HG03159 (cell line): Measurements from ENCODE around the gene CEBPE.

Source experiments
- ATAC-seq: cut with Tn5 transposase; IDR thresholded peaks from one replicate; pipeline ENCODE4 v1.9.1; 2021; ENCODE audit warnings: mild to moderate bottlenecking, moderate library complexity; ENCODE audit not compliant: unreplicated experiment

Gene CEBPE

DNA sequence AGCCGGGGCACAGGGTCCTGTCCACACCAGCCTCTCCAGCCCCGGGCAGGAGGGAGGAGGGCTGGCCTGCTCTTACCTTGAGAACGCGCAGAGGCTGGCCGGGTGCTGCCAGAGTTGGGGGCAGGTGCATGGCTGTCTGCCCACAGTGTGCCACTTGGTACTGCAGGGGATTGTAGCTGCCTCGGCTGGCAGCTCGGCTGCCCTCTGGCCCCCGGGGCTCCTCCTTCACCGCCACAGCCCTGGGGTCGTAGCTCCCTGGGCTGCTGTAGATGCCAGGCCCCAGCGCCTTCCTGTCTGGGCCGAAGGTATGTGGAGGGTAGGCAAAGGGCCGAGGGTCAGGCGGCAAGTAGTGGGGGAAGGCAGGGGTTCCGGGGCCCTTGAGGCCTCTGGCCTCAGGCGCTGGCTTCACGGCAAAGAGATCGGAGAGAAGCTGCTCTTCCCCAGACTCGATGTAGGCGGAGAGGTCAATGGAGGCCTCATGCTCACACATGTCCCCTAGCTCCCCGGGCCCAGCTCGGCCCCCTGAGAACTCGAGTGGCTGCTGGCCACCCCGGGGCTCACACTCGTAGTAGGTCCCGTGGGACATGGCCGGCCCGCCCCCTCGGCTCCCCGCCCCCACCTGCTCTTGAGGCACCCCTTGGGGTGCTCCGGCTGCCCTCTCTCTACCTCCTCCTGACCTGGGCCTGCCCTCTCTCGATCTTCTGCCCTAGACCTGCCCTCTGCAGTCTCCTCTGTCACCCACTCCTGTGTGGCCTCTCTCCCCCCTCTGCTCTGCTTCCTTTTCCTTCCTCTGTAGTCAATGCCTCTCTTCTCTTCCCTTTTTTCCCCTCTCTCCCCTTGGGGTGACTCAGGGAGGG lies at the start of gene CEBPE:
Gene CEBPE, minus strand, starts transcription at position 750 of the 857 bp plus-strand sequence. Its CDS starts 164 bp downstream, at position 586.
- no peak for ATAC-seq

DNA sequence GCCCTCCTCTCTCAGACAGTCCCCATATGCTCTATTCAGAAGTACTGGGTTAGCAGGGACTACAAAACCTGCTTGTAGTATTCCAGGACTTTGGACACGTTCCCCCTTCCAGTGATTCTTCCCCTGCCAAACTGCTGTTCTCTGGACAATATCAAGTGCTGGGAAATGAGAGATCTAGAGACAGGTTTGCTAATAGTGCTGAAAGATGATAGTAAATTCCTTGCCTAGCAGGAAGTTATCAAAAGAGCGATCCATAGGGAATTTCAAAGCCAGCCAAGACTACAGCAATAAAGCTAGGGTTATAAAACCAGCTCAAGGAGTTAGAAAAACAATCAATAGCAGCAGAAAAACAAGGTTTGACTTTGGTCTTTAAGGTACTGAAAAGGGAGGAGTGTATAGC lies 49.2 kb upstream of the CEBPE start:
- no peak for ATAC-seq

DNA sequence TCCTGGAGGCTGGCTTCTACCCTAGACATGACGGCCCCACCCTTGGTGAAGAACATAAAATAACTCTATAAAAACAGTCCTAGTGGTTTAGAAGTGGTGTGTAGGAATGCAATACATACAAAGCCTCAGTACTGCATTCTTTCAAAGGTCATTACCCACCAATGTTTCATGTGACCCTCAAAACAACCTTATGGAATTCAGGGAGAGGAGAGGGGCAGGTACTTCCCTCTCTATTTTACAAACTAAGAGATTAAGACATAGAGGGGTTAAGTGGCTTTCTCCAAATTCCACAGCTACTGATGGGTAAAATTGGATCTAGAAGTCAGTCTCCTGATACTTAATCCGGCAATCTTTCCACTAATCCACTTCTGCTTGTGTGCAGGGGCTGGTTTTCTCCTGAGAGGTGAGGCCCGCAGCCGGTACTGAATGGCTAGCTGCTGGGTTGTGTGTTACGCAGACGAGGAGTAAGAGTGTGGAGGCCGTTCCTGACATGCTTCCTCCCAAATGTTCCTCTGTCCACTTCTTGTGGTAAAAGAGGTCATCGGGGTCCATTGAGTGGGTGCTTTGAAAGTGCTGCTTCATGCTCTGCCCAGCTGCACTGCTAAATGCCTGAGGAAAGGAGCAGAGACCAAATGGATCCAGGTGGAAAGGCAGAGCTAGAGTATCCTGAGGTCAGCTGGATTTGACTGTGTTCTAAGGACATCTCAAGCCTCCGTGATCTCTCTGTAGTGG lies 48.2 kb upstream of the CEBPE start:
- no peak for ATAC-seq

DNA sequence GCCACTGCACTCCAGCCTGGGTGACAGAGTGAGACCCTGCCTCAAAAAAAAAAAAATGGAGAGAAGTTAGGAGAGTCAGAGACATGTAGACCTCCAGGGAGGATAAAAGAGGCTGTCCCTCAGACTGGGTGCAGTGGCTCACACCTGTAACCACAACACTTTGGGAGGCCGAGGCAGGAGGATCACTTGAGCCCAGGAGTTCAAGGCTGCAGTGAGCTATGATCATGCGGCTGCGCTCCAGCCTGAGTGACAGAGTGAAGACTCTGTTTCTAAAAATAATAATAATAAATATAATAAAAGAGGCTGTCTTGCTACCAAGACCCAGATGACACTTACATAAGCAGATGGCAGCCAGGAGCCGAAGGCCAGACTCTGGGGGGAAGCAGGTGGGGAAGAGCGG lies 45.9 kb upstream of the CEBPE start:
- no peak for ATAC-seq

DNA sequence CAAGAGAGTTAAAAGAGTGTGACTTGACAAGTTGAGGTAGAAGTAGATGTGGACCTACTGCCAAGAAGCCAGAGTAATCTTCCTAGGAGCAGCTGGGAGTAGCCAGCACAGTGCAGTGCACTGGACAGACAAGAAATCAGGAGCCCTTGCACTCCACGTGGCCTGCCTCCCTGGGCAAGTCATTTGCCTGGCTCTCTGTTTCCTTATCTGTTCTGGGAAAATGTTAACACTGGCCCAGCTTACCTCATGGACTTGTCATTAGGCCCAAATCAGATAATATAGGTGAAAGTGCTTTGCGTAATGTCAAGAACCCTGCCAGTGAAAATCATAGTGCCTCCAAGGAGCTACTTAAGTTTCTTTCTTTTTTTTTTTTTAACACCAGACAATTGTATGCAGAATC lies 45.2 kb upstream of the CEBPE start:
- no peak for ATAC-seq

DNA sequence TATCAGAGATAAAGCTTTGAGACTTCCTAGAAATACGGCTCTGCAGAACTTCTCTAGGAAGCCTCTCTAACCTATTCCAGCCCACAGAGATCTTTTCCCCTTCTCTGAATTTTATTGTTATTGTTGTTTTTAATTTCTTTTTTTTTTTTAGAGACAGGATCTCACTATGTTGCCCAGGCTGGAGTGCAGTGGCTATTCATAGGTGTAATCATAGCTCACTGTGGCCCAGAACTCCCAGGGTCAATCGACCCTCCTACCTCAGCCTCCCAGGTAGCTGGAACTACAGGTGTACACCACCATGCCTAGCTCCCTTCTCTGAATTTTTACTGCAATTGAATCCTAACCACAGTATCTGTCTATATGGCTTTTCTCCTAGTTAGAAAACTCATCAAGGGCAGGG lies 44.8 kb upstream of the CEBPE start:
- ATAC-seq, result no peak

DNA sequence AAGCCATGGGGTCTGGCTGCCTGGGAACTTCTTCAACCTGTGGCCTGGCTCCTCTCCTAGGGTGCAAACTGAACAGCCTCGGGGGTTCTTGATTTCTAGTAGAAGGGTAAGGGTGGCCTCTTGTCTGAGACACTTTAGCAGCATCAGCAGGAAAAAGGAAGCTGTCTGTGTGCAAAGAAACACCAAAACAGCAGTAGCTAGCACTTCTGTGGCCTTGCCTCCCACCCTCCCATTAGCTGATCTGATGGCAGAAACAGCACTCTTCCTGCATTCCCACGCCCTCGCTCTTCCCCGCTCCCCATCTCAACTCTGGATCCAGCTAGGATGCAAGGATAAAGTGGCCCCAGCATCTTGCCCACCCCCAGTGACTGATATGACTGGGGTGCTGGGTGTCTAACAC lies 43.7 kb upstream of the CEBPE start:
- ATAC-seq, result no peak

DNA sequence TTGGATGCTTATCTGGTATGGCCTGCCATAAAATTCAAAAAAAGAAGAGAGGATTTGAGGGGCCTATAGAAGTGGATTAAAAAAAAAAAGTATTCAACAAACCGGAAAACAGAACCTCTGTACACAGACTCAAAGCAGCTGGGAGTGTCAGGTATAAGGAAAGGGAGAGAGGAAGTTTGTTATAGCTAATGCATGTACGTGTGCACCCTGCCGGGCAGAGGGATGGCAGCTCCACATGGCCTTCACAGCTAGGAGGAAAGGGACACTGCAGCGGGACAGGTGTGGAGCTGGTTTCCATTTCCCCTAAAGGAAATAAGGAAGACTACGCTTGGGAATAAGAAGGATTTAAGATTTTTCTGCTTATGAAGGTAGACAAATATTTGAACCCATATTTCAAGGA lies 43.0 kb upstream of the CEBPE start:
- no peak for ATAC-seq

DNA sequence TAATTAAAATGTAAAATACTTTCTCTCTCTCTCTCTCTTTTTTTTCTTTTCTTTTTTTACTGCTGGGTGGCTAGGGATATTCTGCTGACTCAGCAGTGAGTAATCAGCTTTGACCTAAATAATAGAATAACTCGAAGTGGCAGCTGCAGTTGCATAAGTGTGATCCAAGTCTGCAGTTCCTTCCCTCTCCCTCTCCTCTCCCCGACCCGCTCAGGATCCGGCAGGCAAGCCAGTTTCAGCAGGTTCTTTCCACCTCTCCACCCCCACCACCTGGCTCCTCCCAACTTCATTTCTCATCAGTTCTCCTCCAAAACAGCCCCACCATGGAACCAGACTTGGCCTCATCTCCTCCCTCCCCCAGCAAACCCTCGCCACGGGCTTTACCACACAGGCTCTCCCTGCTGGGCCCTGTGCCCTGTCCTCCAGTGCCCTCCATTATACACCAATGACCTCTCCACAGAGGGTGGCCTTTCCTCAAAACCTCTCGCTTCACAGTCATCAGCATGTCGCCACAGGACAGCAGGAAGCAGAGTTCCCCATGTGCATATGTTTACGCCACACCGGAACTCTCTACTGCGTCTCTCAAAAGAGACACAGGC lies 42.0 kb upstream of the CEBPE start:
- ATAC-seq, result no peak

DNA sequence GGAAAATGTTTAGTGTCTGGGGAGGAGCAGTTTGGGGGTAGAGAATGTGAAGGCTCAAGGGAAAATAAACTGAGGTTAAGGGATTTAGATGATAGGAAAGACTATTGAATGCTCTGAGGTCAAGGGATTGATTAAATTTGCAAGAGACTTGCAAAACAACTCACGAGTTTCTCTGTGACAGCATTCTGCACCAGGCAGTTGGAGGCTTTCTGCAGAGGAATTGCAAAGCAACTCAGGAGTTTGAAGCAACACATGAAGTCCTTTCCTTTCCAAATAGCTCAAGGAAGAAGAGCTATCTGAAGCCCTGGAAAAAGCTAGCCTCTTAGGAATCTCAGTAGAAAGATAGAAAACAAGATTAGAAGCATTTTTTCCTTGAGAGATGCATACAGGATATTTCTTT lies 40.5 kb upstream of the CEBPE start:
- no peak for ATAC-seq

DNA sequence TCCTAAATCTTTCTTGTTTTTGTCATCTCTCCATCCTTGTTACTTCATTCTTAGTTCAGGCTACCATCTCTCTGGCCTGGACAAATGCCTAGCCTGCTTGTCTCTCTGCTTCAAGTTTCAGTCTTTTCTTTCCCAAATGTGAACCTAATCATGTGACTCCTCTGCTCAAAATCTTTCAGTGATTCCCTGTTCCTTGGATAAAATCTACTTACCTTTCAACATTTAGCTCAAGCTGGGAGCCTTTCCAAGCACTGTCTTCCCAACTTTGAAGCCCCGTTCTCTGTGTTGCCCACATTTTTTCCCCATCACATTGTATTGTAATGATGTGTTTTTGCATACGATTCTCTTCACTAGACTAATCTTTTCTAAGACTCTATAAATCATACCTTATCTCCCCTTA lies 39.7 kb upstream of the CEBPE start:
- ATAC-seq, result no peak

DNA sequence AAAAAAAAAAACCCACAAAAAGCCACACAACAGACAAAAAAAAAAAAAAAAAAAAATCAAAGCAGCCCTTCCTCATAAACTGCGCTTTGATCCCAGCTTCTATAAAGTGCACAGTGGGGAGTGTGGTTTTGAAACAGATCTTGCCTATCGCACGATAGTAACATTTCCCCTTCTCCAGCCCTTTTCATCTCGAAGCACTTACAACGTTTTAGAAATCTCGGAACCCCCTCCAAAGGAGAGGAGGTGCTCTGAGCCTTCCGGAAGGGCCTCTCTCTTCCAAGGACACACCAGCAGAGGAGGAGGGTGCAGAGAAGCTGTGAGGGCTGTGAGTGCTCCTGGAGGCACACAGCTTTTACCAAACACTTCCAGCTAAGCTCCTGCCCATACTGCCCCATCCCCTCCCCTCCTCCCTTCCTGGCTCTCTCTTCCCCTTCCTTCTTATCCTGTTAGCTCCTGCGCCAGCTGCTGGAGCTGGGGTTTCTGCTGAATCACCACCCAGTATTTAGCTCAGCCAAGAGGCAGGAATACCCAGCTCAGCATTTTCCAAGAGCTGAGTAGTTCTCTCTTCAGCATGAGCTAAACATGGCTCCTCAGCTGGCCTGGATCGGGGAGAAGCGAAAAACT lies 36.0 kb upstream of the CEBPE start:
- ATAC-seq, result no peak

DNA sequence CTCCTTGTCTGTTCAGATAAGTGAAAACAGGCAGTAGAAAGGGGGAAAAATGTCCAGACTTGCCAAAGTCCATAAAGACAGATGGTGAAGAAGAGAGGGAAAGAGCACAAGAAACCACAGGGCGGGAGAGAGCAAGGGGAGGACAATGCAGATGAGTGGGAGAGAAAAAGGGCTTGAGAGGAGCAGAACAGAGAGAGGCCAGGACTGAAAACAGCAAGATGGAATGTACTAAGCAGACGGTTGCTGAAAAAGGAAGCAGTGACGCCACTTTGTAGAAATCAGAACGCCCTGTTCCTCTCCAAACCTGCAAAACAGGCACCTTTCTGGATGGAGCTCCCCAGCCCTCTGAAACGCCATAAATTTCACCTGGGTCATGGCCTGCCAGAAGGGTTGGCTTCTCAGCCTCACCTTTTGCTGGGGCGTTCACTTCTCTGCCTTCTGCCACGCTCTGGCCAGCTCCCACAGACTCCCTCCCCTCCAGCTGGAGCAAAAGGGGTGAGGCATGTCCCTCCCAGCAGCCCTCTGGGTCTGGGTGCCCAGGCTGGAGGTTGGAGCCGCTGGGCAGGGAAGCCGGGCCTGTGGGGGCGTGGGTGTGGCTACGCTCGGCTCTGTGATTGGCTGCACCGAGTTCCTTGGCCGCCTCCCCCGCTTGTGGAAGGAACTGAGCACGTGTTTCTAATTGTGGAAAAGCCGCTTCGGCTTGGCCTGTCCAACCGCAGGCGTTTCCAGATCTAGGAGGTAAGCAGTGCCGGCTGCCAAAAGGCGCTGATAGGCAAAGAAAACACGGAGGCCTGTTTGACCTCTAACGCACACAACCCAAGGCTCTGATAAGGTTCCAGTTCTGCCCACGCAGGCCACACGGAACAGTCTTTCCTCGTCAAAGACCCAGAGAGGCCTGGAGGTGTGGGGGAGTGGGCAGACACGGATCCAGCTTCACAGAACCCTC lies 35.1 kb upstream of the CEBPE start:
- ATAC-seq, result no peak

DNA sequence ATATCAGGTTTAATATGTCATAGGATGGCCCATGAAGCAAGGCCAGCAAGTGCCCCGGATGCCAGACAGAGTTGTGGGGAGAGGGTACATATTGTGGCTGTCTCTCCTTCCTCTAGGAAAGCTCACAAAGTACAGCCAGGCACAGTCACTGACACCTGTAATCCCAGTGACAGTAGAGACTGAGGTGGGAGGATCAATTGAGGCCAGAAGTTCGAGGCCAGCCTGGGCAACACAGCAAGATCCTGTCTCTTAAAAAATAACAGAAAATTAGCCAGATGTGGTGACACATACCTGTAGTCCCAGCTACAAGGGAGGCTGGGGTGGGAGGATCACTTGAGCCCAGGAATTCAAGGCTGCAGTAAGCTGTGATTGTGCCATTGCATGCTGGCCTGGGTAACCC lies 32.3 kb upstream of the CEBPE start:
- no peak for ATAC-seq

DNA sequence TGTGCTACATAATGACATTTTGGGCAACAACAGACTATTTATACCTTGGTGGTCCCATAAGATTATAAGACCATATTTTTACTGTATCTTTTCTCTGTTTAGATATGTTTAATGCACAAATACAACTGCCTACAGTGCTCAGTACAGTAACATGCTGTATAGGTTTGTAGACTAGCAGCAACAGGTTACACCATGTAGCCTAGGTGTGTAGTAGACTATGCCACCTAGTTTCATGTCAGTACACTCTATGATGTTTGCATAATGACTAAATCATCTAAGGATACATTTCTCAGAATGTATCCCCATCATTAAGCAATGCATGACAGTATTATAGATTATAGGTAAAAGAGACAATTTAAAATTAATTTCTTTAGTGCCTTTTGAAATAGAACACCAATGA lies 30.7 kb upstream of the CEBPE start:
- ATAC-seq, result no peak

DNA sequence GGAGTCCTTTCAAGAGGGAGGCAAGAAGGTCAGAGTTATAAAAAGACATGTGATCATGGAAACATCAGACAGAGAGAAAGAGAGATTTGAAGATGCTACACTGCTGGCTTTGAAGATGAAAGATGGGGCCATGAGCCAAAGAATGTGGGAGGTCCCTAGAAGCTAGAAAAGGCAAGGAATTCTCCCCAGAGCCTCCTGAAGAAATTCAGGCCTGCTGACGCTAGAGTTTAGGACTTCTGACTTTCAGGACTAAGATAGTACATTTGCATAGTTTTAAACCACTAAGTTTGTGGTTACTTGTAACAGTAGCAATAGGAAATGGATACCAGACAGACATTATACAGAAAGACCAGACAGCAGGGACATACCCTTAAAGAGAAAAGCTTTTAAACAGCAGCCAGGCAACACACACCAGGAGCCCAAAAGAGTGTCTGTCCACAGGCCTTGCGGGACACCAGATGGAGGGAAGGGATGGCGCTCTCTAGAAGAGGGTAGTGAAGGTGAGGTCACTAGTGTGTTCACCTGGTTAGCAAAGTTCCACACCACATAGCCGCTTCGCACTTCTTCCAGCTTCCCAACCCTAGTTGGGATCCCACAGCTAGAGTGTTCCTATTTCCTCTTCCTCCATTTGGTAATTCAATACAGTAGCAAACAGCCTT lies 29.7 kb upstream of the CEBPE start:
- ATAC-seq, result no peak

DNA sequence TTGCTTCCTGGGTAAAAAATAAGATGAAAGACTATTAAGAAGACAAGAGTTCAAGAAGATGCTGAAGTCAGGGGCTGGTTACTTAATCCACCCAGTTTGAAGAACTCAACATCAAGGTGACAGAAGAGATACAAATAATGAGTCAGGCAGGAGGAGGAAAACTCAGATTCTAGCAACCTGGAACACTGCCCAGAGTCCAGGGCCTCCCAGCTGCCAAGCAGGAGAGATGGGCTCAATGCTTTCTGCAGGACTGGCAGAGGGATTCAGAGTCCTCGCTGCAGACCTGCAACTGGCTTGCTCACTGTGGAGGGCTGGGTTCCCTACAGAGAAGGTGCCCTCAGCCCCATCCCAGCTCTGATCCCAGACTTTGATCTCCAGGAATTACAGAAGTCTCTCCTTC lies 28.6 kb upstream of the CEBPE start:
- ATAC-seq, result no peak

DNA sequence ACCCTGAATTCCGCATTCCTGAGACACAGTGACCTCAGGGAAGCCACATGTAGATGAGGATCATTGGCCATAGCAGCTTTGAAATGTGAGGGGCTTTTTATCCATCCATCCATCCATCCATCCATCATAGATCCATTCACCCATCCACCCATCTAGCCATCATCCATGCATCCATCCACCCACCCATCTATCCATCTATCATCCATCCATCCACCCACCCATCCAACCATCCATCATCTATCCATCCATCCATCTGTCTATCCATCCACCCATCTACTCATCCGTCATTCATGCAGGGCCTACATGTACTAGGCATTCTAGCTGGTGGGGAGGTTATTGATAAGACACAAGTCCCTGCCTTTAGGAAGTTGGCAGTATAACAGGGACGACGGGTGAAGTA lies 27.9 kb upstream of the CEBPE start:
- ATAC-seq, result no peak

DNA sequence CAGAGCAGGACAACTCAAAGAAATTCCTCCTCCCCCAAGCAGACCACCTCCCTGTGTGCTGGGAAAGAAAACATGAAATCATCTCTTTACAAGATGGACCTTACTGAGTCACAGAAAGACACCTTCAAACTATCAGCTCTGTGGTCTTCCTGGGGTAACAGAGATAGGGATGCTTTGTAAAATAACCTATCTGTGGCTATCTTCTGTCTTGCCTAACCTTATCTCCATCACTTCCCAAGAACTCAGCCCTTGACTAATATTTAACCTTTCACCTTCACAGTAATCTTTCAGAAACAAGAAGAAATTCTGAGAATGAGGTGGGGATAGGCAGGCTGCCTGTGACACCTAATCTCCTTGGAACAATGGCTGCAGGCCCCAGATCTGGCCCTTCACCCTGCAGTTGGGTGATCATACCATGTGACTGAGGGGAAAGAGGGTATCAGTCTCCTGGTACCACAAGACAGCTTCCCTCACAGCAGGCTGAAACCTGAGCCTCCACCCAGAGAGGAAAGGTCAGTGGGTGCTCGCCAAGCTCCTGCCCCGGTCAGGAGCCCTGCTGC lies 27.4 kb upstream of the CEBPE start:
- ATAC-seq, result no peak
